Activated naive CD4-positive, alpha-beta T cell treated with anti-CD3 and anti-CD28 coated beads, Interleukin-2, amount 50 U/mL, for 24 hours (primary cell): ENCODE data around the gene LILRA6.
"Not testable (repeated sequence)": the region's sequence is repeated elsewhere in the genome, so short reads cannot be mapped to it uniquely, and the experiment has no call there.

Source experiments
- H3K27ac Mint-ChIP-seq: one replicate; pipeline ENCODE4 v1.8.0; 2021; ENCODE audit warnings: mild to moderate bottlenecking, mixed read lengths
- H3K27me3 Mint-ChIP-seq: one replicate; pipeline ENCODE4 v1.8.0; 2021; ENCODE audit warnings: mixed read lengths
- H3K36me3 Mint-ChIP-seq: one replicate; pipeline ENCODE4 v1.8.0; 2021; ENCODE audit warnings: mixed read lengths
- H3K4me1 Mint-ChIP-seq: one replicate; pipeline ENCODE4 v1.8.0; 2021; ENCODE audit warnings: mixed read lengths
- H3K4me3 Mint-ChIP-seq: one replicate; pipeline ENCODE4 v1.8.0; 2021; ENCODE audit warnings: mild to moderate bottlenecking, mixed read lengths
- H3K9me3 Mint-ChIP-seq: one replicate; pipeline ENCODE4 v1.8.0; 2021; ENCODE audit warnings: mixed read lengths

Gene LILRA6

DNA sequence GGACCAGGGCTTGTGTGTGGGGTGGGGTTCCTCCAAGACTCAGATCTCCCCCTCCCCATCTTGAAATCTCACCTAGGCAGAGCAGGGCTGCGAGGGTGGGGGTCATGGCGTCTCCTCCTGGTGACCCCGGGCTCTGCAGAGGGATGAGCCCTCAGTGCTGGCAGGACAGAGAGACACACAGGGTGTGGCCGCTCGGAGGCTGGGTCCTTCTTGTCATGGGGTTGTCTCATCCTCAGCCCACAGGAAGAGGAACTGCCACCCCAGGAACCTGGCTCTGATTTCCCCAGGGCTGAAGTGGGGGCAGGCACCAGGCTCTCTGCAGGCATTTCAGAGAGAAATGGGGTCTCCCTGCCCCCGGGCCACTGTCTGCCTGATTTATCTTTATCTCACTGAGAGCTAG is at the start of gene LILRA6:
LILRA6 (minus strand) TSS at position 145 of the 400 bp plus-strand sequence.
- H3K9me3 Mint-ChIP-seq, H3K27ac Mint-ChIP-seq, H3K27me3 Mint-ChIP-seq, H3K4me1 Mint-ChIP-seq, H3K4me3 Mint-ChIP-seq, H3K36me3 Mint-ChIP-seq: not testable (repeated sequence)

DNA sequence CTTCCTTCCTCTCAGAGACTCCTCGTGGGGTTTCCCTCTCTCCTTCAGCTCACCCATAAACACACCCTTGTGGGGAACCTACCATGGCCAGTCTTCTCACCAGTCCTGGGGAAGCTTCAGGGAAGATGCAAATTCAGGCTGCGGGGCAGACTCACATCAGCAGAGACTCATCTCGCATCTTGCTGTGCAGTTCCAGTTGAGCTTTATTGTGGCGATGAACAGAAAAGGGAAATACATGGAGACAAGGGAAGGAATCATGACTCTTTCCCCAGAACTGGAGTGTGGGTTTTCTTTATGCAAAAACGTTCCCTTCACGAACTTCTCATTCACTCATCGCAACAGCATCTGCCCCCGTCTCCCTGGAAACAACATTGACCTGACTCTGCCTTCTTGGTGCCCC is 46.6 kb upstream of the LILRA6 start:
- H3K27me3 Mint-ChIP-seq, result peaks cover 11% of the 10 kb centered on the region
- not testable (repeated sequence) for H3K4me3 Mint-ChIP-seq, H3K4me1 Mint-ChIP-seq, H3K9me3 Mint-ChIP-seq, H3K27ac Mint-ChIP-seq, H3K36me3 Mint-ChIP-seq

GRCh38 chr19:54287456-54287855 is 44.9 kb upstream of the LILRA6 start:
- H3K9me3 Mint-ChIP-seq, result no peaks in the 10 kb centered on the region
- peaks cover 3% of the 10 kb centered on the region for H3K4me1 Mint-ChIP-seq
- no peak overlapping the region for H3K4me3 Mint-ChIP-seq
- H3K36me3 Mint-ChIP-seq, result no peaks in the 10 kb centered on the region
- no peak overlapping the region for H3K27ac Mint-ChIP-seq
- H3K27me3 Mint-ChIP-seq, result peaks cover 9% of the 10 kb centered on the region

GRCh38 chr19:54286283-54286682 is 43.7 kb upstream of the LILRA6 start:
- not testable (repeated sequence) for H3K9me3 Mint-ChIP-seq, H3K4me3 Mint-ChIP-seq, H3K36me3 Mint-ChIP-seq, H3K27ac Mint-ChIP-seq, H3K4me1 Mint-ChIP-seq
- peaks cover 16% of the 10 kb centered on the region for H3K27me3 Mint-ChIP-seq

DNA sequence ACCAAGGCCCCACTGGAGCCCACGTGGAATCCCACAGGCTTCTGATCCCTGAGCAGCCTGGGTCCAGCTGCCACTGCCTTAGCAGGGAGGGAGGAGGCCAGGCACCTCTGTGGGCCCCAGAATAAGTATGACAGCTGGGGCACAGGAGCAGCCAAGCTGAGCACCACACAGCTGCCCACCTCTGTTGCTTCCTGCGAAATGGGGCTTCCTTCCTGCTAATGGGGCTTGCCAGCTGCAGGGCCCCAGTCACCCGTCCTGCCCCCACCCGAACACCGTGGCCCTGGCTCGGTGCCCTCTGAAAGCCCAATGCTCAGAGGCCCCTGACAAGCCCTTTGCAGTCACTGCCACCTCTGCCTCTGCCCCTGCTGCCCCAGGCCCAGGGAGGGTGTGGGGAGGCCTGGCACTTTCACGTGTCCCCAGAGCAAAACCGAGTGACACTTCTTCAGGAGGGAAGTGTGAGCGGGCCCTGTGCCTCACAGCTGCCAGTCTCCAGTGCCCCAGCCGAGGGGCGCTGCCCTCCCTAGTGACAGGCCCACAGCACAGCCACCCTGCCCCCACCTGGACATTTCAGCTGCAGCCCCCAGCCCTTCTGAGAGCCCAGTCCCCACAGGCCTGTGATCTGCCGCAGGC is 43.0 kb upstream of the LILRA6 start:
- H3K27me3 Mint-ChIP-seq, result peaks cover 17% of the 10 kb centered on the region
- H3K27ac Mint-ChIP-seq, H3K36me3 Mint-ChIP-seq, H3K4me3 Mint-ChIP-seq, H3K4me1 Mint-ChIP-seq, H3K9me3 Mint-ChIP-seq: not testable (repeated sequence)

- Mint-ChIP-seq H3K27ac (no peak overlapping the region), H3K27me3 (peaks cover 22% of the 10 kb centered on the region), H3K9me3 (no peaks in the 10 kb centered on the region), H3K4me3 (no peak overlapping the region), H3K36me3 (no peaks in the 10 kb centered on the region), H3K4me1 (peaks cover 3% of the 10 kb centered on the region)
Measured at GRCh38 chr19:54282686-54283470, 40.3 kb upstream of the LILRA6 start.

DNA sequence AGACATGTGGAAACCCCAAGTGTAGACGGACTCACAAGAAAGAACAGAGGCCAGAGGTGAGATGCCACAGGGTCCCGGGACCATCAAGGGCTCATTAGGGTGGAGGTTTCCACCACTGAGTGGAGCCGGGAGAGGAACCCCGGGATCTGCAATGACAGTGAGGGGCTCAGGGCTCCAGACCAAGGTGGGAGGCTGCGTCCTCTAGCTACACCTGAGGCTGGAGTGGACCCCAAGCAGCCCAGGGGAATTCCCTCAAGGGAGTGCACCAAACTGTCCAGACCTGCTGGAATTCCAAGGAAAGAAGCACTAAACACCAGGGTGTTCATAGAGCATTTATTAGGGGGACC is 39.1 kb upstream of the LILRA6 start:
- H3K27me3 Mint-ChIP-seq, result peaks cover 22% of the 10 kb centered on the region
- H3K4me1 Mint-ChIP-seq, H3K27ac Mint-ChIP-seq, H3K36me3 Mint-ChIP-seq, H3K9me3 Mint-ChIP-seq, H3K4me3 Mint-ChIP-seq: not testable (repeated sequence)

GRCh38 chr19:54281007-54281728 is 38.6 kb upstream of the LILRA6 start, which contains the start of gene LILRB2:
Gene LILRB2, minus strand, starts transcription at chr19:54281110. Its CDS starts 614 bp downstream, at chr19:54280496.
- Mint-ChIP-seq H3K36me3 (no peaks in the 10 kb centered on the region), H3K27ac (no peak within 1 kb of the TSS), H3K4me1 (peaks cover 3% of the 10 kb centered on the region), H3K4me3 (no peak within 1 kb of the TSS), H3K27me3 (peaks cover 22% of the 10 kb centered on the region), H3K9me3 (no peaks in the 10 kb centered on the region)

GRCh38 chr19:54280441-54280840 is 37.9 kb upstream of the LILRA6 start:
- not testable (repeated sequence) for H3K9me3 Mint-ChIP-seq, H3K36me3 Mint-ChIP-seq, H3K27ac Mint-ChIP-seq, H3K4me3 Mint-ChIP-seq, H3K4me1 Mint-ChIP-seq
- H3K27me3 Mint-ChIP-seq, result peaks cover 22% of the 10 kb centered on the region

DNA sequence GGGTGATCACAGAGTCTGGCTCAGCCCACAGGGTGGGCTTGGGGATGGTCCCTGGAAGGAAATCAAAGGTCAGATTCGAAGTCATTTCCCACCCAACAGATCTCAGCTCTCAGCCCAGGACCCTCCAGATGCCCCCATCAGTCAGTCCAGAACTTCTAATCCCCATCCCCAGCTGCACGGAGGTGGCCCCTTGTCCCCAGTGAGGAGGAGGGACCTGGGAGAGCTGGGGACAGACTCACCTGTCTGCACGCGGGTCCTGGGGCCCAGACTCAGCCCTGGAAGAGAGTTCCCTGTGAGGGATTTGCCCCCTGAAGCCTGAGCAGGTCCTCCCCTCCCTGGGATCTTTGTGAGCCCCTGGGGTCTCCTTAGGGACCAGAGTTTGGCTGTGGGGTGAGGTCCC is 37.4 kb upstream of the LILRA6 start:
- H3K4me3 Mint-ChIP-seq, H3K4me1 Mint-ChIP-seq, H3K9me3 Mint-ChIP-seq, H3K36me3 Mint-ChIP-seq, H3K27ac Mint-ChIP-seq: not testable (repeated sequence)
- H3K27me3 Mint-ChIP-seq, result peaks cover 22% of the 10 kb centered on the region

DNA sequence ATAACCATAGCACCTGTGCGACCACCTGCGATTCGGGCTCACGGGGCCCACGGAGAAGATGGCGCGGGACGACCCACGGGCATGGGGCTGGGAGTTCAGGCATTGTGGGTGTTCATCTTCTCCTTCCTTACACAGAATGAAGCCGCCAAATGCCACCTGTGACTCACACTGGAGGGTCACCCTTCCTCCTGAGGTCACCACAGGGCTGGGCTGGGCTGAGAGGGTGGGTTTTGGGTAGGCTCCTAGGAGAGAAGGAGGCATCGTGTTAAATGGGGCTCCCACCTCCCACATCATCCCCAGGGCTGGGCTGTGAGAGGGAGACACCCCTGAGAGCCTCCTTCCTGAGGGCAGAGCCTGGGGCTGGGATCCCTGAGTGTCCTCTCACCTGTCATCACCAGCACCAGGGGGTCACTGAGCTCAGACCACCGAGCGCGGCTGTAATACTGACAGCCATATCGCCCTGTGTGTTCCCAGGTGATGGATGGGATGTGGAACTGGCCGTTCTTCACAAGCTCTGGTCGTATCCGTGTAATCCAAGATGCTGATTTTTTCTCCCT is 36.9 kb upstream of the LILRA6 start:
- H3K27me3 Mint-ChIP-seq, result peaks cover 22% of the 10 kb centered on the region
- no peak overlapping the region for H3K27ac Mint-ChIP-seq
- H3K4me3 Mint-ChIP-seq, result no peak overlapping the region

DNA sequence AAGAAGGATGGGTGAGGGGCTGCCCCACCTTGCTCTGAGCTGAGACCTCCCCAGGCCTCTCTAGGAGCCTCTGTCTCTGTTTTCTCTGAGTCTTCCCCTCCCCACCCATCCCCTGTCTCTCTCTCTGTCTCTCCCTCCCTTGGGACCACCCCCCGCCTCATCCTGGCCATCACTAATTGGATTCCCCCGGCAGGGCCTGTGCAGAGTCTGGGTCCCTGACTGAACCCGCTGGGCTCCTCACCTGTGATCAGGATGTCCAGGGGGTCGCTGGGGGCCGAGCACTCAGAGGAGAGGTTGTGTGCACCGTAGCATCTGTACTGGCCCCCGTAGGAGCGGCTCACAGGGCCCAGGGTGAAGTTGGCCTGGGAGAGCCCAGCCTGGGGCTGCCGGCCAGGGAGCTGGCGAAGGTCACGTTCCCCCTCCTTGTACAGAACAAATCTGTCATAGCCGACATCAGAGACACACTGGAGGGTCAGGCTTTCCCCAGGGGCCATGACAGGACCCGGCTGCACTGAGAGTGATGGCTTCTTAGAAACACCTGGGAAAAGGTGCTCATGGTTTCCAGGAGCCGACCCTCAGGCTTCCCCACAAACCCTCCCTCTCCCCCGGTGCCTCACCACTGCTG is 36.1 kb upstream of the LILRA6 start:
- not testable (repeated sequence) for H3K36me3 Mint-ChIP-seq, H3K4me1 Mint-ChIP-seq, H3K9me3 Mint-ChIP-seq, H3K27ac Mint-ChIP-seq, H3K4me3 Mint-ChIP-seq
- peaks cover 25% of the 10 kb centered on the region for H3K27me3 Mint-ChIP-seq

More for the DNA sequence above, 36.9 kb upstream of the LILRA6 start:
- Mint-ChIP-seq H3K36me3 (no peaks in the 10 kb centered on the region), H3K9me3 (no peaks in the 10 kb centered on the region), H3K4me1 (no peaks in the 10 kb centered on the region)

DNA sequence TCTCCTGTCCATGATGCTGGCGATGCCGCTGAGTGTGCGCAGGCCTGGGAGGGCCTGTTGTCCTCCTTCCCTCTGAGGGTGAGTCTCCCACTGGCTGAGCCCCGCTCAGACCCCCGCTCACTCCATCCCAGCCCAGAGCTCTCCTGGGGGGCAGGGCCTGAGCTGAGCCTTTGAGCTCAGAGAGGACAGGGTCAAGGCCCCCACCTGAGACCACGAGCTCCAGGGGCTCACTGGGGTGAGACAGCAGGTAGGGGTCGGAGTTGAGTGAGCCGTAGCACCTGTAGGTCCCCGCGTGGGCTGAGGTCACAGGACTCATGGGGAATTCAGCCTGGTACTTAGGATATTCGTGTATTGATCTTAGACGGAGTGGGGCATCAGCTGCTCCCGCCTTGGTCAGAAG is 35.5 kb upstream of the LILRA6 start:
- H3K9me3 Mint-ChIP-seq, result not testable (repeated sequence)

GRCh38 chr19:54277111-54277615 is 34.6 kb upstream of the LILRA6 start:
- peaks cover 23% of the 10 kb centered on the region for H3K27me3 Mint-ChIP-seq
- not testable (repeated sequence) for H3K4me1 Mint-ChIP-seq, H3K27ac Mint-ChIP-seq, H3K4me3 Mint-ChIP-seq, H3K36me3 Mint-ChIP-seq, H3K9me3 Mint-ChIP-seq

More for the DNA sequence above, 35.5 kb upstream of the LILRA6 start:
- H3K4me3 Mint-ChIP-seq, H3K36me3 Mint-ChIP-seq, H3K4me1 Mint-ChIP-seq, H3K27ac Mint-ChIP-seq: not testable (repeated sequence)
- peaks cover 25% of the 10 kb centered on the region for H3K27me3 Mint-ChIP-seq

DNA sequence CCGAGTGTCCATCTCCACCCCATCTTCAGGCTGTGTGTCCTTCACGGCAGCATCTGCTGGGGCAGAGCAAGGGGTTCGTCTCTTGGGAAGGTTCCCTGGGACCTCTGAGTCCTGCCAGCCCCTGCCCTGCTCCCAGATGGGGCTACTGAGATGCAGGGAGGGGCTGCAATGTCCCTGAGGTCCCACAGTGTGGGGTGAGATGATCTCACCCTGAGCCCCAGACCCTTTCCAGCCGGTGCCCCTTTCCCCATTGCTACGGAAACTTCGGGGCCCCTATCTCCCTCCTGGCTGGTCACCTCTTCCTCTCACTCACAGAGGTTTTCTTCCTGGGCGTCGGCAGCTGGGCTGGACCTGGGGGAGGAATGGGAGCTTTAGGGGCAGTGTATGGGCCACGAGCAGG is 33.4 kb upstream of the LILRA6 start:
- Mint-ChIP-seq H3K36me3 (no peaks in the 10 kb centered on the region), H3K4me1 (no peaks in the 10 kb centered on the region), H3K27ac (no peak overlapping the region), H3K9me3 (no peaks in the 10 kb centered on the region), H3K27me3 (peaks cover 18% of the 10 kb centered on the region), H3K4me3 (no peak overlapping the region)
